ENCODE results near the gene ARHGAP32.
"Not testable (repeated sequence)": the region's sequence is repeated elsewhere in the genome, so short reads cannot be mapped to it uniquely, and the experiment has no call there.

ARHGAP32 gene

GRCh38 chr11:128927108-128927461 lies 265.0 kb downstream of the ARHGAP32 start:
- no peak for DNase-seq

- no peak for DNase-seq
Observed at GRCh38 chr11:128926437-128927107, 265.6 kb downstream of the ARHGAP32 start.

- no peak for DNase-seq
Observed at GRCh38 chr11:128926000-128926399, 266.1 kb downstream of the ARHGAP32 start.

- no peak for DNase-seq
Observed at GRCh38 chr11:128925250-128925600, 266.9 kb downstream of the ARHGAP32 start.

DNA sequence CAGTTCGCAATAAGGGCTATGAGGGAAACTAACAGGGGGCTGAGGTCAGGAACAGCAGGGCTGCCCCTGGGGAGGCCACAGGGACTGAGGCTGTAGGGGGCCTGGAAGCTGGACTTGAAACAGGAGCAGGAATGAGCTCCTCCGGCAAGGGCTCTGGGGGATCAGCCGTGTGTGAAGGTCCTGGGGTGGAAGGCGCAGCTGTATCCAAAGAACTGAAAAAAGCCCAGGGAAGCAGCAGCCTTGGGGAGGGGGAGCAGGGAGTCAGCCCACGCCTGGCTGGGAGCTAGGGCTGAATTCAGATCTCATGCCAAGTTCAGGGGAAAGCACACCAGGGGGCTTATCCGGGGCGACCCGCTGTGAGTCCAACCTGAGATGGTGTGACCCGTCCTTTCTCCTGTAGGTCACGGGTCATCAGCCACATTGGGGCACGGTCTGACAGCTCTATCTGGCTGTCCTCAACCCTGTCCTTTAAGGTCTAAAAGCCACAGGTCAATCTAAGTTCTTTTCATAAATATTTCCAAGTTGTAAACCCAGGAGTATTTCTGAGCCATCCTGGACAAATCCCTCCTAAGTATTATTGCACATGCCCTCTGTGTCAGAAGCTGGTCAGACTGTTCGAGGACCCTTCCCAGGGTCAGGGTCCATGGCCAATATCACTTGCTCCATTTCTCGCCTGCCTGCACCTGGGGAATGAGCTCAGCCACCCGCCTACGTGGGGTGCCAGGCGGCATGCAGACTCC lies 267.4 kb downstream of the ARHGAP32 start:
- DNase-seq: no peak

DNA sequence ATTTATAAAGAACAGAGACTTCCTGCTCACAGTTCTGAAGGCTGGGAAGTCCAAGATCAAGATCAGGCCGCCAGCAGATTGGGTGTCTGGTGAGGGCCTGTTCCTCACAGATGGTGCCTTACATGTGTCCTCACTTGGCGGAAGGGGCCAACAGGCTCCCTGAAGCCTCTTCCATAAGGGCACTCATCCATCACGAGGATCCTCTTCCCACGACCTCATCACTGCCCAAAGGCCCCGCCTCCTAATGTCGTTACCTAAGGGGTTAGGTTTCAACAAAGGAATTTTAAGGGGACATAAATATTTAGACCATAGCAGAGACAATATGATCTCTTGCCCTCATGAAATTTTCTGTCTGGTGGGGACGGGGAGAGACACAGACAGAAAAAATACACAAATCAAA lies 268.0 kb downstream of the ARHGAP32 start:
- no peak for DNase-seq

DNA sequence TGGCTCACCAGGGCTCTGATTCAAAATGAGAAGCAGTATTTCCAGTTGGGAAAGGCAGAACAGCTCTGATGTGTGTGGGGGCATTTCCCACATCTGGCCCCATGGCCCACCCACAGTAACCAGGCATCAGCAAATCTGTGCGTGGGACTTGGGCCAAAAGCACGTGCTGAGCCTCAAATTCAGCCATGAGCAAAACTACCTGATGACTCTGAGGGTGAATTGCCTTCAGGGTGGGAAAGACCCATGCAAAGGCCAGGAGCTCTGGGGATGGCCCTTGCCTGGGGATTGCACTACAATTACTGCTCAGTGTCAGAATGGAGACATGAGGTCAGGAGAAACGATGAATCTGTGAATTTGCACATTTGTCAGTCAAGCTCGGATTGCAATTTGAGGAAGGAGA lies 270.3 kb downstream of the ARHGAP32 start:
- DNase-seq: no peak

DNA sequence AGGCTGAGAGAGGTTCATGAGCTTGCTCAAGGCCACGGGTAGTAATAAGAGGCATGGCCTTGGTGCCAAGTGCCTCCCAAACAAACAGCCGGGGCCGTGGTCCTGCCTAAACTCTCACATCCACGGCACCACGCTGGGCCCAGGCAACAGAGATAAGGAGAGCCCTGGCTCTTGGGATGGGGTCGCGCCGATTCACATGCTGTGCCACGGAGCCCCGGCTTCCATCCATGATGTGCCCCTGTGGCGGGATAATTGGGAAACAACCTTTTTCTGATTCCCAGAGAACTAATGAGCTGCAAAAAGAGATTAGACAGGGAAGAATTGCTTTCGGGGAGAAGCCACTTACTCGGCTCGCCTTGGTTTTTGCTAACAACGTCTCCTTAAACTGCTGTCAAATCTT lies 271.5 kb downstream of the ARHGAP32 start:
- no peak for DNase-seq

- DNase-seq: not testable (repeated sequence)
Observed at GRCh38 chr11:128919635-128920034, 272.5 kb downstream of the ARHGAP32 start.

DNA sequence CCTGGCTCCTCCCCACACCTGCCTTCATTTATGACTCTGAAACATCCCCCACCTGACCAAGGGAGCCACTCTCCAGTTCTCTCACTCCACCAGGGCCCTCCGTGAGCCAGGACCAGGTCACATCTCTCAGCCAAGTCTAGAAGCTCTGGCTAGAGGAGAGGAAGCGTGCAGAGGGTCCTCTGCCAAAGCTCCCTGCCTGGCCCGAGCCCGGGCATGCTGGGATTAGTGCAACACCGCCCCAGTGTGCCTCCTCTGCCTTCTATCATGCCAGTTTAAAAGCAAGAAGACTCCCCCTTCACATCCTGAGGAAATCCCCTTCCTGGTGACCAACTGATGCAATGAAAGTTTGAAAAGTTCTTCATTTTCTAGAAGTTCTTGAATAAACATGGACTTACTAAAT lies 272.9 kb downstream of the ARHGAP32 start:
- no peak for DNase-seq

- no peak for DNase-seq
Observed at GRCh38 chr11:128917144-128917724, 274.9 kb downstream of the ARHGAP32 start.

DNA sequence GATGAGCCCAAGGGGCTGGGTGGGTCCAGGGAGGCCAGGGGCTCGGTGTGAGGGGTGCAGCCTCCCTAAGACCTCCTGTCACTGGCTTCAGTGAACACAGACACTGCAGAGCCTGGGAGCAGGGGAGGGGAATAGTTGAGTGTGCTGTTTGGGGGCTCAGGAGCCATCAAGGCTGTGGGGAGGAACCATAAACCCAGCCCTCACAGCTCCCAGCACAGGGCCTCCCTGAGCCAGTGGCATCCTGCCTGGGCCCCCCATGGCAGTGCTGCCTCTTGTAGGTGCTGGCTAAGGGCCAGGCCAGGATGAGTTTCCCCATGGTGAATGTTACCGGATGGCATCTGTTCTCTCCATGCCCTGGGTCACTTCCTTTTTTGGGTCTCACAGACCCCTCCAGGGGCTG lies 275.4 kb downstream of the ARHGAP32 start:
- no peak for DNase-seq

DNA sequence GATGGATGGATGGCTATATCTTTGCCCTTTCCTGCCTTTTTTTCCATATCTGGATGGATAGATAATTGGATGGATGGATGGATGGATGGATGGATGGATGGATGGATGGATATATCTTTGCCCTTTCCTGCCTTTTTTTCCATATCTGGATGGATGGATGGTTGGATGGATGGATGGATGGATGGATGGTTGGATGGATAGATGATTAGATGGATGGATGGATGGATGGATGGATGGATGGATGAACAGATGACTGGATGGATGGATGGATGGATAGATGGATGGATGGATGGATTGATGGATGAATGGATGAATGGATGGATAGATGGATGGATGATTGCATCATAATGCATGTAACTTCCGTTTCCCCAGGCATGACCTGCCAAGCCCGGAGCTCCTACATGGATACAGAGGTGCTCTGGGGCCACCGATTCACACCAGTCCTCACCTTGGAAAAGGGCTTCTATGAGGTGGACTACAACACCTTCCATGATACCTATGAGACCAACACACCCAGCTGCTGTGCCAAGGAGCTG lies 276.0 kb downstream of the ARHGAP32 start:
- DNase-seq: no peak

- no peak for DNase-seq
Observed at GRCh38 chr11:128915149-128915521, 277.0 kb downstream of the ARHGAP32 start.
